GM12878 (cell line): Measurements from ENCODE around the gene KLF6. TPM values are rescaled to one million over a fixed set of nuclear protein-coding genes. Genes with fewer than 3 reads are reported as not detected.

ENCODE experiments used
- ATAC-seq: fragments of 200-7000 bp; cut with Tn5 transposase; 3 replicates; pipeline ENCODE4 v1.9.1; 2020; ENCODE audit warnings: mild to moderate bottlenecking, moderate library complexity
- BruUV-seq: library from RNA; stranded (reverse); fragments of 400-500 nt; replicated peaks from 2 replicates; lab custom pipeline; 2021; lab: Mats Ljungman, UMichigan
- CTCF ChIA-PET: fragments of 300-600 bp; sonication (Branson Sonifier 250); formaldehyde crosslinking; extraction: SDS; loops from one replicate; lab custom pipeline; 2021; ENCODE audit warnings: inconsistent platforms; lab: Yijun Ruan, JAX
- POLR2A ChIA-PET: fragments of 350-600 bp; formaldehyde crosslinking; extraction: SDS; loops from one replicate; lab custom pipeline; 2021; ENCODE audit warnings: inconsistent platforms; lab: Charles Lee
- RAD21 ChIA-PET: fragments of 300-600 bp; sonication (Branson Sonifier 250); formaldehyde crosslinking; loops from one replicate; lab custom pipeline; 2023; ENCODE audit warnings: antibody characterized with exemption; ENCODE audit not compliant: unreplicated experiment; lab: Charles Lee
- SMC1A ChIA-PET: fragments of 300-600 bp; sonication (Branson Sonifier 250); formaldehyde crosslinking; loops from one replicate; lab custom pipeline; 2023; ENCODE audit not compliant: unreplicated experiment, uncharacterized antibody; lab: Charles Lee
- DNase-seq: peaks from one replicate; pipeline ENCODE4 v3.0.0-alpha.2; 2011; ENCODE audit warnings: low read depth, low spot score
- FAIRE-seq: peaks from 3 replicates; lab custom pipeline; 2011; peaks lifted over from hg19 to GRCh38; lab: Jason Lieb, UNC
- H2AFZ ChIP-seq: 2 replicates; pipeline ENCODE4 v1.6.0; 2011; ENCODE audit warnings: low read depth, low read length, control low read depth; ENCODE audit not compliant: control insufficient read depth
- H3K27ac ChIP-seq: 2 replicates; pipeline ENCODE4 v1.5.1; 2011; ENCODE audit warnings: control low read depth; ENCODE audit not compliant: control insufficient read depth, insufficient read depth
- H3K27me3 ChIP-seq, 2 experiments: replicated peaks in 1 of 2; 2 replicates each; pipeline versions ENCODE4 v1.6.0 to v1.6.1; 2011; ENCODE audit warnings: low read length in 1 of 2; ENCODE audit not compliant: control insufficient read depth in 2 of 2, insufficient read depth in 2 of 2
- H3K36me3 ChIP-seq, 2 experiments: 2 replicates each; pipeline ENCODE4 v1.5.1; 2011; ENCODE audit warnings: low read length in 1 of 2; ENCODE audit not compliant: control insufficient read depth in 2 of 2, insufficient read depth in 2 of 2
- H3K4me1 ChIP-seq: 2 replicates; pipeline ENCODE4 v1.6.1; 2011; ENCODE audit warnings: mild to moderate bottlenecking, low read length, moderate library complexity, mixed read lengths; ENCODE audit not compliant: control insufficient read depth, insufficient read depth
- H3K4me2 ChIP-seq: 2 replicates; pipeline ENCODE4 v1.6.0; 2011; ENCODE audit warnings: control low read depth; ENCODE audit not compliant: control insufficient read depth, insufficient read depth
- H3K4me3 ChIP-seq: fragments of 200-600 bp; sonication (generic); 2 replicates; pipeline ENCODE4 v1.5.1; 2016
- H3K79me2 ChIP-seq: 2 replicates; pipeline ENCODE4 v1.6.0; 2011; ENCODE audit warnings: low read length; ENCODE audit not compliant: control insufficient read depth, insufficient read depth
- H3K9ac ChIP-seq: 2 replicates; pipeline ENCODE4 v1.8.0; 2011; ENCODE audit warnings: low read length, control low read depth, mixed read lengths; ENCODE audit not compliant: control insufficient read depth, insufficient read depth
- H3K9me3 ChIP-seq: replicated peaks from 3 replicates; pipeline ENCODE4 v1.5.1; 2011; ENCODE audit warnings: mild to moderate bottlenecking, low read length; ENCODE audit not compliant: control insufficient read depth, insufficient read depth
- H4K20me1 ChIP-seq: 2 replicates; pipeline ENCODE4 v1.6.0; 2011; ENCODE audit not compliant: control insufficient read depth, insufficient read depth
- ATF2 ChIP-seq: IDR thresholded peaks from 2 replicates; pipeline ENCODE4 v1.6.1; 2012; ENCODE audit warnings: low read length, inconsistent platforms
- CEBPZ ChIP-seq: fragments of 150-350 bp; IDR thresholded peaks from 2 replicates; pipeline ENCODE4 v1.6.1; 2016; ENCODE audit warnings: low read depth, low read length
- EGR1 ChIP-seq, 2 experiments: IDR thresholded peaks; 1 replicate in 1 of 2; 2 replicates in 1 of 2; pipeline ENCODE4 v1.6.1; 2011 to 2012; ENCODE audit warnings: low read depth in 2 of 2, low read length in 2 of 2, borderline replicate concordance in 1 of 2, mild to moderate bottlenecking in 1 of 2, moderate library complexity in 1 of 2
- STAT1 ChIP-seq: fragments of 450-650 bp; conservative IDR thresholded peaks from 2 replicates; pipeline ENCODE4 v1.6.1; 2014; ENCODE audit warnings: antibody characterized with exemption, mild to moderate bottlenecking
- WGBS: methylation state at CpG from one replicate; pipeline ENCODE4 v1.1.6; 2016; ENCODE audit warnings: low lambda C conversion rate; ENCODE audit not compliant: insufficient replicate concordance, insufficient coverage; ENCODE audit errors: missing lambda C conversion rate; 5-methylcytosine and 5-hydroxymethylcytosine counted together
- in situ Hi-C: fragments of 300-500 bp; cut with MboI; formaldehyde crosslinking; loops from 9 replicates; pipeline ENCODE4 v1.14.3; 2018; ENCODE audit warnings: mixed read lengths
- intact Hi-C: fragments of 100-400 bp; cut with micrococcal nuclease; formaldehyde crosslinking; loops from one replicate; pipeline ENCODE4 v1.14.2; 2022; ENCODE audit not compliant: unreplicated experiment
- polyA plus RNA-seq, 11 experiments: library from polyadenylated mRNA; depleted of rRNA in 4 of 11; unstranded in 6 of 11; stranded (reverse) in 5 of 11; fragments of >200 nt; fragmentation: Nextera tagmentation in 4 of 11; fragmentation: Illumina TruSeq in 1 of 11; extraction: Ambion mirVana in 4 of 11; extraction: Trizol in 1 of 11; gene quantifications; 1 replicate in 1 of 11; 2 replicates in 10 of 11; pipeline versions ENCODE4 v1.2.1 to v1.2.3, GENCODE V29; 2011 to 2016; ENCODE audit warnings: inconsistent platforms in 2 of 11, missing spikeins in 2 of 11, low read depth in 1 of 11
- total RNA-seq, 4 experiments: library from RNA; depleted of rRNA in 3 of 4; stranded (reverse); fragments of >200 nt in 3 of 4; fragmentation: Illumina TruSeq in 1 of 4; extraction: Trizol in 1 of 4; gene quantifications; 2 replicates each; pipeline versions ENCODE4 v1.2.1 to v1.2.3, GENCODE V29; 2013 to 2021

The KLF6 gene
- total and polyA plus RNA-seq, 10 of the 15 experiments (the other 5 are each of a cell fraction or from before 2014, with no cell fraction given), result 7.4 to 54.1 (median 23.5) TPM

DNA sequence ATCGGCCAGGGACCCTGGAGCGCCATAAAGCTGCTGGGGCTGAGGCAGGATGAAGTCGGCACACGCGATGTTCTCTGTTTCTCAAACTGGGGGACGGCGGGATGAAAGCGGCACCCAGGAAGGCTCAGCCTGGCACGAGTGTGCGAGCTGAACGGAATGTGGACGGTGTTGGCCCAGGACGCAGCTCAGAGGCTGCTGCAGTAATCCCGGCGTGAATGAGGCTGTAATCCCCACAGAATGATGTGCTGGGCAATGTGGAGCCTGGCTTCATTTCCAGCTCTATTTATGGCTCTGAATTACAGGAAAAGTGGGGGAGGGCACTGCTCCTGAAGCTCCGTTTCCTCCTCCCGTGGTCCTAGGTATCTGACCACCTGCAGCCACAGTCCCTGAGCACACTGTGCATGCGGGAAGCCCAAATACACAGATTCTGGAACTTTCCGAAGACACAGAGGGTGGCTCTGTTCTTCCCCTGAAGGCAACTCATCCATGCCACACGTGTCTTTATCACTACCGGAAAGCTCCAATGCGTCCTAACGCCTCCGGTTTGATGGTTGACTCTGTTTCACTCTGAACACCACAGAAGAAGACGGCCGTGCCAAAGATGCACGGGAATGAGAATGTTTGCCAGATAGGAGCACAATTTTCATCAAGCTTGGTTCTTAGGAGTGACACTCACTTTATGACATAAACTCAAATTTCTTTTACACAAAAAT lies 37.6 kb downstream of the KLF6 start:
- ChIA-PET RAD21 (interaction anchor here (1.1 kb wide), 1 partner anchor 13 kb away, joined by 3 read pairs; no protein-coding TSS in a partner anchor), POLR2A (no interaction called here), SMC1A (interaction anchor here (1.5 to 1.6 kb wide), 2 partner anchors 9 to 10 kb away, joined by 3 to 5 read pairs; no protein-coding TSS in a partner anchor), CTCF (interaction anchor here (0.6 to 1.9 kb wide), 2 partner anchors 8 to 10 kb away, joined by 3 to 6 read pairs; no protein-coding TSS in a partner anchor)
- in situ Hi-C loops, result no loop called here
- H4K20me1 ChIP-seq, result no peaks in the 10 kb centered on the region
- no peak for FAIRE-seq
- no peaks in the 10 kb centered on the region for H3K79me2 ChIP-seq
- H3K27ac ChIP-seq, result no peak overlapping the region
- H3K27me3 ChIP-seq, result no peaks in the 10 kb centered on the region
- H3K4me3 ChIP-seq, result no peak overlapping the region
- H2AFZ ChIP-seq, result no peak overlapping the region
- no peaks in the 10 kb centered on the region for H3K36me3 ChIP-seq
- 82% methylated on average over 27 of the region's 27 CpGs for WGBS
- H3K4me1 ChIP-seq, result peaks cover 6% of the 10 kb centered on the region
- ATAC-seq, result no peak
- H3K9me3 ChIP-seq, result no peaks in the 10 kb centered on the region
- no TSS peak for BruUV-seq
- no peak overlapping the region for H3K4me2 ChIP-seq
- no peak for DNase-seq
- intact Hi-C loops, result no loop called here
- no peak overlapping the region for H3K9ac ChIP-seq
- no peak for TF ChIP-seq CEBPZ
- TF ChIP-seq EGR1 (IDR thresholded peaks at IDR 0.05; ENCODE audit: borderline replicate concordance in 1 of 2, low read depth in 2 of 2, low read length in 2 of 2), result no peak
- no peak for TF ChIP-seq ATF2
- TF ChIP-seq STAT1, result no peak
